GM21423 (cell line): ENCODE results near the gene TRIM62.

Experiments used
- ATAC-seq: cut with Tn5 transposase; IDR thresholded peaks from one replicate; pipeline ENCODE4 v1.9.1; 2021; ENCODE audit warnings: mild to moderate bottlenecking, moderate library complexity; ENCODE audit not compliant: unreplicated experiment

Gene TRIM62

DNA sequence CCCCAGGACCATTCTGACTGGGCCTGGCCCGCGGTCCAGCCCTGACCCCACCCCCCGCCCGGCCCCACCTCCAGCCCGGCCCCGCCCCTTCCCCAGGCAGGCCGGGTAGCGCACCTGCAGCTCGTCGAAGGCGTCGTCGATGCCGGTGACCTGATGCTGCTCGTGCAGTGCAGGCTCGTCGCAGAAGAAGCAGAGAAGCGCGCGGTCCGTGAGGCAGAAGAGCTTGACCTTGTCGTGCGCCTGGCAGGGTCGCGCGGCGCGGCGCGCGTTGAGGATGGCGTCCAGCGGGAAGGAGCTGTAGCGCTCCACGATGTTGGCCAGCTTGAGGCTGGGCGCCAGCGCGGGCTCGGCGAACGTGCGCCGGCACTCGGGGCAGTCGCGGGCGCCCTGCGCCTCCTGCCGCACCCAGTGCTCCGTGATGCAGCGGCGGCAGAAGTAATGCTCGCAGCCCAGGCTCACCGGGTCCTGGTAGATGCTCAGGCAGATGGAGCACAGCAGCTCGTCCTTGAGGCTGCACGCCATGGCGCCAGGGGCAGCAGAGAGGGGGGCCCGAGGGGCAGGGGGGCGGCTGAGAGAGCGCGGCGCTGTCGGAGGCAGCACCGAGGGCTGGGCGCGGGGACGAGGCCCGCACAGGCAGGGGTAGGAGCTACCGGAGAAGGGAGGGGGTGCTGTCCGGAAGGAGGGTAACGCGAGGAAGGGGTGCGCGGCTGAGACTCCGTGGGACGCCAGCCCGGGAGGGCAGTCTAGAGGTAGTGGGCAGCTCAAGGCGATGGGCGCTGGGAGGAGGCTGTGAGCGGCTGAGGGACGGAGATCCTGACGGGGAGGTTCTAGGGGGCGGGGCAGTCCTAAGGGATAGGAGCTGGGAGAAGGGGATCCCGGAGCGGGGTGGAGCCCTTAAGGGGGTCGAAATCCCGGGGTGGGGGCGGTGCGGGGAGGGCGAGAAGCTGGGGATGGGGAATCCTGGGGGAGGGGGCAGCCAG lies 642 bp downstream of the TRIM62 start:
- peak; percentile 54 for ATAC-seq

DNA sequence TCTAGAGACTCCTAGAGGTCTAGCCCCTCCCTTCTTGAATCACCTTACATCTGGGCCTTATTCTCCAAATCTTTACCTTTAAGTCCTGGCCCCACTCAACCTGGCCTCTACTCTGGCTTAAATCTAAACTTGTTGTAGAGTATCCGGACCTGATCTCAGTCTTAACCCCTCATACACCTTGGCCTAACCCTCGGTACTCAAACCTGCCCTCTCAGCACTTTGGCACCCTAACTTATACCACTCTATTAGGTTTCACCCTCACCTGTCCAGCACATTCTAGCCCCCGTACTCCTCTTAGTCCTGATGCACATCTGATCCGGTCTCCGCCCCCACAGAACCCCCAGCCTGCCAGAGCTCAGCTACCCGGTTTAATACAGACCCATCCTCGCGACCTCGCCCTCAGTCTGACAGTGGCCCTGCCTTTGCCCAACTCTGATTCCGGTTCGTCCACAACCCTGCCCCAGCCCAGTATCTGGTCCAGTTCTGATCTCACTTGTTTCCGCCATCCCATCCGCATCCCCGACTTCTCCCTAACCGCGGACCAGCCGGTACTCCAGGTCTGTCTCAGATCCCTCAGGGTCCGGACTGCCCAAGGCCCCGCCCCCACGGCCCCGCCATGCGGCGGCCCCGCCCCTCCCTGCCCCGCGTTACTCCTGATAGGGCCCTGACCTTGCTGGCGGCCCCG lies 1.5 kb downstream of the TRIM62 start:
- no peak for ATAC-seq

DNA sequence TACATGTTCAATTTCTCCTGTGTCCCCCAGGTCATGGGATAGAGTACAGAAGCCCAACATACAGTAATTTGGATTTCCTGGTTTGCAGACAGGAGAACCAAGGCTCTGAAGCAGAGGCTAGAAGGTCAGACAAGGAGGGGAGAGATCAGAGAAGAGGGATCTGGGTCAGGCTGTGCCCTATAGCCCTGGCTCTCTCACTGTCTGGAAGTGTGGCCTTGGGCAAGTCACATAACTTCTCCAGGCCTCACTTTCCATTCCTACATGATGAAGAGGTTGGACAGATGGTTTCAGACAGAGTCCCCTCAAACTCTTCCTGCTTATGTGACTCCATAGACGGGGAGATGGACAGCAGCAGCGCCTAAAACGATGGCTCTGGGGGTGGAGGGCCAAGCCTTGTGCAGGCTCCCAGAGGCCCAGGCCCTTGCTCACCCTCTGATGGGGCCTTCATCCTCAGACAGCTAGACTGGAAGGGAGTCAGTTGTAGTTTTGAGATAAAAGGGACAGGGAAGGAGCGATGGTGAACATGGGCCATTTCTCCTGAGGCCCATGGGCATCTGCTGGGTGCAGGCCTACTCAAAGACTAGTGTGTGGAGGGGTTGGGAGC lies 2.9 kb downstream of the TRIM62 start:
- no peak for ATAC-seq

DNA sequence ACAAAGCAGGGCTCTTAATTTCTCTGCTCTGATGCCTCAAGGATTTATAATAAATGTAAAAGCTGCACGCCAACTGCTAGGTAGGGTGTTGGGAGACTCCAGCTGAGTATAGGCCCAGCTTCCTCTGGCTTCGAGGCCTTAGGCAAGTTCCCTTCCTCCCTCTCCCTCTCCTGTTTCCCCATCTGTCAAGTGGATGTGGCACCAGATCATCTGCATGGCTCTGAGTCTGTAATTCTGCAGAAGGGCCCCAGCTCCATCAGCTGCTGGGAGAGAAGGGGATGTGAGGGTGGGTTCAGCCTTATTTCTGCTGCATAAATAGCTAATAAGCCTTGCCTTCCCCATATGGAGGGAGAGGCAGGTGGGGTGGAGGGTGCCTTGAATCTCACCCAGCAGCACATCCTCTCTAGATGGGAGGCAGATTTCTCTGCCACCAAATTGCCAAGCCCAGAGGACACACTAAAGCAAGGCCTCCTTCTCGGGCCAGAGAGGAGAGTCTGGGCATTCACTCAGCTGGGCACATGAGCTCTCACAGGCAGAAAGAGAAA lies 3.8 kb downstream of the TRIM62 start:
- ATAC-seq = no peak

DNA sequence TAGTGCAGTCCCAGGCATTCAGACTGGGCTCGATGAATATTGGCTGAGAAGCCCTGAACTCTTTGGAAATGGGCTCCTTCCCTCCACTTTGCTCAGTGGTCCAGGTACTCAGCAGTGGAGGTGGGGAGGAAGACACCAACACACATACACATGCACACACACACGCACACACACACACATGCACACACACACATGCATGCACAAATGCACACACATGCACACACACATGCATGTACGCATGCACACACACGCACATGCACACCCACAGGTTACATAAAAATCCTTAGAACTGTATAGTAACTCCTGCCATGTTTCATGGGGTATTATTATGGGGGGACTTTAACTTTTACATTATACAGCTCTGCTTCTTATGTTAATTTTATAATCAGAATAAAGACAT lies 5.0 kb downstream of the TRIM62 start:
- no peak for ATAC-seq

DNA sequence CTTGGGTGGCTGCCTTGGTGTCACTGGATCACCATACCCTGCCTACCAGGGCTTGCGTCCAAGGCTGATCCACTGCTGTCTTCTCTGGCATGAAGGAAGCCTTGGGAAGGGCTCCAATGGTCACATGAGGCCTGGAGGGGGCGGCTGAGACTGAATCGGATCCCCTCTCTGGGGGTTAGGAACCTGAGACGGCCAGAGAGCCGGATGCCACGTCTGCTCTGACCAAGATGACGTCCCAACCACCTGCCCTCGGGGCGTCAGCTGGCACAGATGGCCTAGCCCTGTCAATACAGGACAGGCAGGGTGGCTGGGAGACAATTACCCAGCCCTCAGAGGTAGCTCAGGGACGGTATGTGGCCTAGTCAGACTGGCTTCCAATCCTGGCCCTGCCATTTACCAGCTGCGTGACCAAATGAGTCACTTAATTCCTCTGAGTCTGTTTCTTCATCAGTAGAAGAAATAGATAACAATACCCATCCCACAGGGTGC lies 5.4 kb downstream of the TRIM62 start:
- no peak for ATAC-seq

DNA sequence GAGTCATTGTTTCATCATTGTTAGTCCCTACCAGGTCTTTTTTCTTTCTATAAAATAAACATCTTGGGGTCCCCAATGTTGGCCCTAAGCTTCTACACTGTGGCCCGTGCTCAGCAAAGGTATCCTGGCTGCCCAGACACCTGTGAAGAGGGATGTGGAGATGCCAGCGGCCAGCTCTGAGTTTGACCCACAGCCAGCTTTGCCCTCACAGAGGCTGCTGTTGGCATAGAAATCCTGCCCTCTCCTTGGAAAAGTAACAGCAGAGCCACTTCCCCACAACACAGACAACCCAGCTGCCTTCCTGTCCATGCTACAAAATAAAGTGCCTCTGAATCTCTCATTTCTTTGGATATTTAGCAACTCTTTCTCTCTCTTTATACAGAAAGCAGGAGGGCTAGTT lies 6.0 kb downstream of the TRIM62 start:
- ATAC-seq = no peak

DNA sequence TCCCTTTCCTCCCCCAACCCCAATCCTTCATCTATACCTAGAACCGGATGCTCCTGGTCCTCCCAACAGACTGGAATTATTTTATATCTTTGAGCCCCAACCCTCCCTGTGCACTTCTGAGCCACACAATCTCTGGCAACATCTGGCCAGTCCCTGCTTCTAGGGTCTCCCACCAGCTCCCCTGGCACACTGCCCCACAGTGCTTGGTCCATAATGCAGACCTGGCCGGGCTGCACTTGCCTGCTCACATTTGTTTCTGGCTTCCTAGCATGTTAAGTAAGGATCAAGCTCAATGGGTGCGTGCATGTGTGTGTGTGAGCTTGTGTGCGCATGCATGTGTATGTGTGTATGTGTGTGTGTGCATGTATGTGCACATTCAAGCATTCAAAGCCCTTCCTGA lies 8.8 kb downstream of the TRIM62 start:
- ATAC-seq = no peak

DNA sequence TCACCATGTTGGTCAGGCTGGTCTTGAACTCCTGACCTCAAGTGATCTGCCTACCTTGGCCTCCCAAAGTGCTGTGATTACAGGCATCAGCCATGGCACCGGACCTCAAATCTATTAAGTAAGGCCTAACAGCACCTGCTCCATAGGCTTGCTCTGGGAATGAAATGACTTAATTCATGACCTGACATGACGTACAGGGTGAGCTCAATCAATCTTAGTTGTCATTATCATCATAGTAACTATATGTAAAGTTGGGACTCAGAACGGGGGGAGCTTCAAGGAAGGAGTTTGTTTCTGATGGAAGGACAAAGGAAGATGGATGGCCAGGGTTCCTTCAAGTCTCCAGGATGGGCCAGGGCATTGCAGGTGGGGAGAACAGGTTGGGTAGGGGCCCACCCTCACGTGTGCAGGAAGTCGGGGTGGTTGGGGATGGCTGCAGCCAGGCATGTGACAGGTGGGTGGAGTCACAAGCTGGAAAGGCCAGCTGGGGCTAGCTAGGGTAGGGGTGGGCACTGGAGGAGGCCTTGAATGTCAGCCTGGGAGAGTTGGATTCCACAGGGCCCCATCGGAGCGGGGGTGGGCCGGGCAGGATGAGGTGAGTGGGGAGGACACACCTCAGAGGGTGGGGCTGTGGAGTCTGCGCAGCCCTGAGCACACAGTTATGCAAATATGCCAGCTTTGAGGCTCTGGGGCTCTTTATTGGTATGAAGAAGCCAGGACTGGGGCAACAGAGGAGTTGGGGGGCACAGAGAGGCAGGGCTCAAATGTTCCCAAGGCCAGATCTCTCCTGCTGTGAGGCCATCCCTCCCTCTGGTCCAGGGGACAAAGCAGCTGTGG lies 9.6 kb downstream of the TRIM62 start:
- ATAC-seq = no peak

DNA sequence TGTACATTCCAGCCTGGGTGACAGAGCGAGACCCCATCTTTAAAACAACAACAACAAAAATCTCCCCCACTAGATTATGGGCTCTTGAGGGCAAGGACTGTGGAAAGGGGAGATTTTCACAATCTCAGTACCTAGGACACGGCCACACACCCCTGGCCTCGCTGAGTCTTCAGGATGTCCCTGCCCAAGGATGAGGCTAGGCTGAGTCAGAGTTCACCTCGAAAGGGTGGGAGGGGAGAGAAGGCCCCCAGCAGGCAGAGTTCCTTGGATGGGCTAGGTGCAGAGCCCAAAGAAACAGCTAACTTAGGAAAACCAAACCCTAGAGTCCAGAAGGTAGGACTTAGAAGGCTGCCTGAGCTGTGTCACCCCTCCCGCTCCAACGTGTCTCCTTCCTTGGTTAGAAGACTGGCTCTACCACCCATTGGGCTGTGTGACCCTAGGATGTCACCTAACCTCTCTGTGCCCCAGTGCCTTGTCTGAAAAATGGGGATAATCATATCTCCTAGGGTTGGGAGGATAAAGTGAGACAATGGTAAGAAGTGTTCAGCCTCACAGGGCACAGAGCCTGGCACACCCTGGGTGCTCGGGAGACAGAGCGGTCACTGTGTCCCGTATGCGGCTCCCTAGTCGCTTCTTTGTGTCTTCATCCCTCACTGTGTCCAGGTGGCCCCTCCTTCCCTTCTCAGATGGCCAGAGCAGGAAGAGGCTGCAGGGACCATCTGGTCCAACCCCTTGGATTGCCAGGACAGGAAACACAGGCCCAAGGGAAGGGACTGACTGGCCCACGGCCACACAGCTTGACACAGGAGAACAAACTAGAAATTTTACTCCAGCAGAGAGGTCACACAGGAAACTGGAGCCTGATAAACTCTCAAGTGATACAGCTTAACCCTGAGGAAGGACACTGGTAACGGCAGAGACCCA lies 11.2 kb downstream of the TRIM62 start:
- no peak for ATAC-seq

DNA sequence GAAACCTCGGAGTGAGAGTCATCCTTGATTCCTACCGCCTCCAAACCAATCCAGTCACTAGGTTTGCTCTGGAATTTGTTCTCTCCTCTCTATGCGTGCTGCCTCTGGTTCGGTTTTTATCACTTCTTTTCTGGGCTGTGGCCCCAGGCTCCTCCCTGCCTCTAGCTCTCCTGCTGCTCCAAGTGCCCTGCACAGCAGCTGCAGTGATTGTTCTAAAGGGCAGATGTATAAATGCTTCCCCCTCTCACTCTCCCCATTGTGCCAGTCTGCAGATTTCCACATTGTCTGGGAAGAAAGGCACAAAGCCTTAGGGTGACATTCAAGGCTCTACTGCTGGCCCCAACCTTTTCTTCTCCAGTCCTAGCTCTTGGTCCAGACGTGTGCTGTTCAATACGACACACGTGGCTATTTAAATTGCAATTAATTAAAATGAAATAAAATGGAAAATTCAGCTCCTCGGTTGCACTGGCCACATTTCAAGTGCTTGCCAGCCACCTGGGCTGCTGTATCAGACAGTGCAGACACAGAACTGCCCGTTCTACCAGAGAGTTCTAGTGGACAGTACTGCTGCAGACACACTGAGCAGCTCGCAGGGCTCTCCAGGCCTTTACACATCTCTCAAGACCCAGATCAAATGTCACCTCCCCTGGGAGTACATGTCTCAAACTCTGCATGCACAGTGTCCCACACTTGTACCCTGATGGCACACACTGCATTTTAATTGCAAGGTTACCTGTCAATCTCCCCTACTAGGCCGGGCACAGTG lies 12.4 kb downstream of the TRIM62 start:
- no peak for ATAC-seq

DNA sequence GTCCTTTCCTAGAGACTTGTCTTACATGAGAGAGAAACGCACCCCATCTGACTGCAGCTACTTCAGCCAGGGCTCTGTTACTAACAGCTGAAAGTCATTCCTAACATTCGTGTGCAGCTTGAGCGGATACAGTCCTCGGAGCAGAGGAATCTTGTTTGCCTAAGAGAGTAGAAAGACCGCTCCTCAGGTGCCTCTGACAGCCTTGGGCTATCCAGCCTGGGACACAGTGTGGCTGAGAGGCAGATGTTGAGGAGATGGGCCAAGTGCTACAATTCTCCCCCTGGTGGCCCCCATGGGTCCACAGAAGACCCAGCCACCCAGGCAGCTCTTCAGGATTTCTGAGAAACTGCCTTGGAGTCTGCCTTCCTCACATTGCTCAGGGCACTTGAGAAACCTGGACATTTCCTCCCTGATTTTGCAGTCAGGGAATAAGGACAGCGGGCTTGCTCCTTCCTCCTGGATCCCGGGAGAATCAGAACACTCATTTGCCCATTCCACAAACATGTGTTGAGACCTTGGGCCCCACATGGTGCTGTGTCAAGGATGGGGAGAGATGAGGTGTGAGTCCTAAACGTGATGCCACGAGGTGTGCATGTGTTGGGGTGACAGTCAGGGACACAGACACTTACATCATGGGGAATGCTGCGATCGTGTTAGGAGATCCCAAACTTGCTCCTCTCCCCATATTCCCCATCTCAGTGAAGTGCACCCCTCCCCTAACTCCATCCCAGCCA lies 13.1 kb downstream of the TRIM62 start:
- no peak for ATAC-seq

DNA sequence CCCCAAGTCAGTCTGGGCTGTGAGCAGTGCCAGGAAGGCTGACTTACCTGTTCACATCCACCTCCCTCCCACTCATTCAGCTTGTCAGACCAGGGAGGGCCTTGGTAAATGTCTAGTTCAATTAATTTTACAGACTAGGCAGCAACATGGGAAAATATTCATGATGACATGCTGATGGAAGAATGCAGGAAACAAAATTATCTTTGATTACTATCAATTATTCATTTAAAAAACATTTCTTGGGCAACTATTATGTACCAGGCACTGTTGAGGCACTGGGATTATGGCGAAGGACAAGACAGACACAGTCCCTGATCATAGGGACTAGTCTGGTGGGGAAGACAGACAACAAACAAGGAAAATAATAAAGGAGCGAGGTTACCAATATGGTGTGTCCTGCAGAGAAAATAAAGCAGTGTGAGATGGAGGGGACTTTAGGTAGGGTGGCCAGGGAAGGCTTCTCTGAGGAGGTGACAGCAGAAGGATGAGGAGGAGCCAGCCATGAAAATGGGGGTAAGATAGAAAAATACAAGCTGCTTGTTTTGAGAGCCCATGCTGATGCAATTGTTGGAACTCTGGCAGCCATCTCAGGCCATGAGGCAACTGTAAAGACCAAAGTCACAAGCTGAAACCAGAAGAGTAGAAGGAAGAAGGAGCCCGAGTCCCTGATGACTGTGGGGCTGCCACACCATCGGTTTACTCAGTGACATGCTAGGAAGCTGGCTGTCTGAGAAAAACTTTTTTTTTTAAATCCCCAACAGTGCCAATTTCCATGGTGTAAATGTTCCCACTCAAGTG lies 14.0 kb downstream of the TRIM62 start:
- no peak for ATAC-seq

DNA sequence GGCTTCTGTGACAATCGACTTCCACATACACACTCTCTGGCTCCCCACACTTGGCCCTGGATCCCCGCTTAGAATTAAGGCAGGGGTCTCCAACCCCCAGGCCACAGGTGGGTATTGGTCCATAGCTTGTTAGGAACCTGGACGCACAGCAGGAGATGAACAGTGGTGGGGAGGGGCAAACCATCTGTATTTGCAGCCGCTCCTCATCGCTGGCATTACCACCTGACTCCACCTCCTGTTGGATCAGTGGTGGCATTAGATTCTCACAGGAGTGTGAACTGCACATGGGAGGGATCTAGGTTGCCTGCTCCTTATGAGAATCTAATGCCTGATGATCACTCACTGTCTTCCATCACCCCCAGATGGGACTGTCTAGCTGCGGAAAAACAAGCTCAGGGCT lies 16.0 kb downstream of the TRIM62 start:
- ATAC-seq = no peak

DNA sequence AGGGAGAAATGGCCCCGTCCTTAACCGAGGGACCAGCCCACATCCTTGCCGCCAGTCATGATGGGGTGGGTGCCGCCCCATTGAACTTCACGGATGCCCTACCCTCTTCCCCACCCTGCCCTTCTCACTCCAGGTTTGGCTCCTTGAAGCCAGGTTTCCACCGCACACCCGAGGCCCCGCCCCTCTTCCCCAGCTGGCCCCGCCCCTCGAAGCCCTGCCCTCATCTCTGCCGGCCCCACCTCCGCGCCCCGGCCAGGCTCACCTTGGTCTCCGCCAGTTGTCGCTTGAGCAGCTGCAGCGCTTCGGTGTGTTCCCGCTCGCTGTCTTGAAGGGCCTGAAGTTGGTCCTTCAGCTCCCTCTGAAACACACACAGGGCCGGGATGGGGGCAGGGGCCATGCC lies 16.6 kb downstream of the TRIM62 start:
- ATAC-seq = no peak

DNA sequence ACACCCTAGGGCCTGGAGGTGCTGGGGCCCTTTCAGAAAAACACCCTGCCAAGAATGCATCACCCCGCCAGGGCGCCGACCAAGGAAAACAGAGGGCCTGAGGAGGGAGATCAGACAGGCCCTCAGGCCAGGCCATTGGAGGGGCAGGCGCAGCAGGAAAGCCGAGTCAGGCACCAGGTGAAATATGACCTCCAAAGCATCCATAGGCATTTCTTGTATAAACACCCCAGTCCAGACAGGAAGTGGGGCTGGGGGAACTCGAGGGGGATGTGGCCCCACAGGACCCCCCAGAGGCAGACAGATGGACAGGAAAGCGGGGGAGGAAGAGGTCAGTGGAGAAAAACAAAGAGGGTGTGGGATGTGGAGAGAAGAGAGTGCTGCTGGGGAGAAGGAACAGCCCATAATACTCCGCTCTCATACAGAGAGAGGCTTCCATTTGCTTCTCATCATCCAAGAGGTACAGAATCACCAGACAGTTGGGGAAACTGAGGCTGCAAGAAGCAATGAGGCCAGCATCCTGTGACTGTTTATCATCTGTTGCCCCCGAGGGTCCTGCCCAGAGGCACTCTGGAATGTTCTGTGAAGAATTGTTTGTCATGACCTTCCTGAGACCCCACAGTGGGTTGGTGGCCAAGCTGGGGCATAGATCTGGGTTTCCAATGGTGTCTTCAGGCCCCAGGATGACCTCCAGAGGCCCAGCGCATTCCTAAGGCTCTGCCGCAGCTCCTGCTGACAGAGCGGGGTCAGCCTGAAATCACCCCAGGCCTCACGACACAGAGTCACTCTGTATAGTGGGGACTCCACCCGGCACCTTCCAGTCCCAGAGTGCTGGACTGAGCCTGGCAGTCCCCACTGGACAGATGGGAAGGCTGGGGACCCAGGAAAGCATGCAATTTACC lies 18.0 kb downstream of the TRIM62 start:
- ATAC-seq = no peak
